ENCODE results near the gene NDUFV3. TPM values are rescaled to one million over a fixed set of nuclear protein-coding genes. Genes with fewer than 3 reads are reported as not detected.
"Not testable (repeated sequence)": the region's sequence is repeated elsewhere in the genome, so short reads cannot be mapped to it uniquely, and the experiment has no call there.

Gene NDUFV3
- total RNA-seq, 2 experiments from 2014 or later: 11.5 to 12.5 TPM

DNA sequence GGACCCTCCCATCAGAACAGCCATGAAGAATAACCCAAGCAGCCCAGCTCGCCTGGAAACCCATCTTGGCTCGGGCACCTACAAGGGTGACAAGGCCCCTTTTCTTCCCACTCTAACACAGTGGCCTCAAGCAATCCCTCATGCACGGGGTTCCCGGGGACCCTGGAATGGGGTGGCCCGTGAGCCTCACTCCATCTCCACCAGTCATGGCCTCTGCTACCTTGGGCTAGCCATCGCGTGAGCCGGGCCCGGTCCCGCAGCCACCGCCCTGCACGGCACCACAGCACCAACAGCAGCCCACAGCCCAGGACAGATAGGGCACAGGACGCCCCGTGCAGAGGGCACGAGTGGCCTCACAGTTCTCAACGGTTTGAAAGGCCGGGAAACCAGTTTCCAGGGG, 32.8 kb upstream of the NDUFV3 start:
- peaks cover 32% of the 10 kb centered on the region for H3K36me3 Mint-ChIP-seq (ENCODE audit: low read depth)
- CTCF ChIA-PET: no interaction called here
- no peak for DNase-seq
- no peak overlapping the region for H3K27ac Mint-ChIP-seq
- intact Hi-C loops (cut with micrococcal nuclease): no loop called here
- H3K27me3 Mint-ChIP-seq (ENCODE audit: low read depth): no peaks in the 10 kb centered on the region
- H3K4me1 Mint-ChIP-seq (ENCODE audit: low read depth): peaks cover 3% of the 10 kb centered on the region
- no peak overlapping the region for H3K4me3 Mint-ChIP-seq
- no peaks in the 10 kb centered on the region for H3K9me3 Mint-ChIP-seq

DNA sequence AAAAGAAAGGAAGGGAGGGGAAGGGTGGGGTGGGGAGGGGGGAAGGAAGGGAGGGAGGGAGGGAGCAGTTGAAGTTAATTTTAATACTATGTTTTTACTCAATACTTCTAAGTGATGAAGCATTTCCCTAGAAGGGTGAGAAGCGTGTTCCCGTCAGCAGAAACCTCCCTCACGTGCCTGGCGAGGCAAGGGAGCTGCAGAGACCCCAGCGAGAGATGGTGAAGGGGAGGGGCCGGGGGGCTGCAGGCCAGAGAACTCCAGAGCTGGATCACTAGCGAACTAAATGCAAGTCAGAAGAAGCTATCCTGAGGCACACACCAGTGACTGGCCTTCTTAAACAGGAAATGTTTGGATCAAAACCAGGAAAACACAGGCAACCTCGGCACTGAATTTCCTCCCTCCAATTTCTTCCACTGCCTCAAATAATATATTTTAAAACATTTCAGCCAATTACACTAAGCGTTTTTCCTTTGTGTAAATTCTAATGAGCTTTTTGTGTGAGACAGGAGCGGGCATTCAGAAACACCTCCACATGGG, 31.7 kb upstream of the NDUFV3 start:
- H3K27ac Mint-ChIP-seq: no peak overlapping the region
- no peaks in the 10 kb centered on the region for H3K27me3 Mint-ChIP-seq (ENCODE audit: low read depth)
- no peaks in the 10 kb centered on the region for H3K9me3 Mint-ChIP-seq
- intact Hi-C loops (cut with micrococcal nuclease): no loop called here
- H3K36me3 Mint-ChIP-seq (ENCODE audit: low read depth): peaks cover 33% of the 10 kb centered on the region
- CTCF ChIA-PET: no interaction called here
- peaks cover 8% of the 10 kb centered on the region for H3K4me1 Mint-ChIP-seq (ENCODE audit: low read depth)
- H3K4me3 Mint-ChIP-seq: no peak overlapping the region
- no peak for DNase-seq

DNA sequence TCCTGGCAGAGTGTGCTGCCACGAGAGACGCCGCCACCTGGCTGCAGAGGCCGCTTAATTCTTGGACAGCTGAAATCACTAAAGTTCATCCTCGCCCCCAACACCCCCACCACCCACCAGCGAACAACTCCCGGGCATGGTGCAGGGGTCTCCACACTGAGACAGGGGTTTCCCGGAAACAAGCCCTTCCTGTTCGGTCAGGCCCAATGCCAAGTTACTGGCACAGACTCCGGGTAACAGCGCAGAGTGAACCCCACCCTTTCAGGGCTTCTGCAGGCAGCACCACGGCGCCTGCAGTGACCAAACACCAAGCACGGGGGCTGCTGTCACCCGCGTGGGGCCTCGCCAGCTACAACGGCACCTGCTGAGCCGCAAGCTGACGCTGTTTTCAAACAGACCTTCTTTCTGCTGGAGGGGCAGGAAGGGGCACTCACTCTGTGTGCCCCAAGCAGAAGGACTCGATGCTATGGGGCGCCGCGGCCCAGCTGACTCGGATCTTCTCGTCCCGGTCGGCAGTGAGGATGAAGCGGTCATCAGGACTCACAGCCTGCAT, 31.2 kb upstream of the NDUFV3 start:
- H3K27me3 Mint-ChIP-seq (ENCODE audit: low read depth): no peaks in the 10 kb centered on the region
- DNase-seq: no peak
- no peak overlapping the region for H3K27ac Mint-ChIP-seq
- CTCF ChIA-PET: no interaction called here
- no peak overlapping the region for H3K4me3 Mint-ChIP-seq
- H3K36me3 Mint-ChIP-seq (ENCODE audit: low read depth): peaks cover 35% of the 10 kb centered on the region
- peaks cover 8% of the 10 kb centered on the region for H3K4me1 Mint-ChIP-seq (ENCODE audit: low read depth)
- intact Hi-C loops (cut with micrococcal nuclease): no loop called here
- no peaks in the 10 kb centered on the region for H3K9me3 Mint-ChIP-seq

DNA sequence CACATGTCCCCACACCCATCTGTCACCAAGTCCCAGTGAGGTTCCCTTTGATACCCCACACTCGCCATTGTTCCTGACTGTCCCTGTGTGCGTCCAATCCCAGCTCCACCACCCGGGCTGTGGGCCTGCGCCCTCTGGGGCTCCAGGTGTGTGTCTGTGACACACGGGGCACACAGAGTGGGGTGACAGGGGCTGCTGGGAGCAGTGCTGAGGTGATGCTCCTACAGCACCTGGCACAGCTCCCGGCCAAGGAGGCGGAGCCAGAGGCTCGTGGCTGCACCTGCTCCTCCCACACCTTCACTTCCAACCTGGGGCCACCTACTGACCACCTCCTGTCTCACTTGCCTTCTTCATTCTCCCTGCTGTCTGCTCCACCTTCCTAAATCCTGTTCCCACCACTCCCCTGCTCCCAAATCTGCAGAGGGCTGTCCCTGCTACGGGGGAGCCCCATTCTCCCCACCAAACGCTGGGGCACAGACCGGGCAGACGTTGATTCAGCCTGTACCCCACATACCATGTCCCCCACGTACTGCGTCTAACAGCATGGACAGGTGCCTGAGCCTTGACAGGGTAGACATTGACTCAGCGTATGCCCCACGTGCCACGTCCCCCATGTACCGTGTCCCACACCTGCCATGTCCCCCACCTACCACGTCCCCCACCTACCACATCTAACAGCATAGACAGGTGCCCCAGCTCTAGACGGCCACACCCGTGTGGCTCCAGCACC, 30.2 kb upstream of the NDUFV3 start:
- no peak overlapping the region for H3K4me3 Mint-ChIP-seq
- DNase-seq: no peak
- CTCF ChIA-PET: interaction anchor here (0.7 kb wide), 1 partner anchor 128 kb away, joined by 4 read pairs; no protein-coding TSS in a partner anchor
- H3K9me3 Mint-ChIP-seq: no peaks in the 10 kb centered on the region
- no peaks in the 10 kb centered on the region for H3K27me3 Mint-ChIP-seq (ENCODE audit: low read depth)
- H3K4me1 Mint-ChIP-seq (ENCODE audit: low read depth): peaks cover 11% of the 10 kb centered on the region
- H3K36me3 Mint-ChIP-seq (ENCODE audit: low read depth): peaks cover 33% of the 10 kb centered on the region
- intact Hi-C loops (cut with micrococcal nuclease): no loop called here
- H3K27ac Mint-ChIP-seq: no peak overlapping the region

DNA sequence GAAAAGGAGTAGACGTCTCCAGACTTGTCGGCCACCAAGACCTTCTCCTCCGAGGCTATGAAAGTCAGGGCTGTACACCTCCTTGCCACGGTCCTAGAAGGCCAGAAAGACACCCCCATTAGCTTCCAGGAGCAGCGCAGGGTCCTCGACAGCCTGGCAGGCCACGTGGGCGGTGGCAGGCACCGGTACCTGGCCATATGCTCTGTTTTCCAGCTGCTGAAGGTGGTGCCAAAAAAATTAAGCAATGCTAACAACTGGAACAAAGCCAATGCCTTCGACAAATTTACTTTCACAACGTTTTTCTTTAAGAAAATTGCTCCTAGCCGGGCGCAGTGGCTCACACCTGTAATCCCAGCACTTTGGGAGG, 29.6 kb upstream of the NDUFV3 start:
- CTCF ChIA-PET: no interaction called here
- no peaks in the 10 kb centered on the region for H3K27me3 Mint-ChIP-seq (ENCODE audit: low read depth)
- peaks cover 13% of the 10 kb centered on the region for H3K4me1 Mint-ChIP-seq (ENCODE audit: low read depth)
- no peak overlapping the region for H3K27ac Mint-ChIP-seq
- no peaks in the 10 kb centered on the region for H3K9me3 Mint-ChIP-seq
- intact Hi-C loops (cut with micrococcal nuclease): no loop called here
- no peak overlapping the region for H3K4me3 Mint-ChIP-seq
- peaks cover 37% of the 10 kb centered on the region for H3K36me3 Mint-ChIP-seq (ENCODE audit: low read depth)
- DNase-seq: no peak

DNA sequence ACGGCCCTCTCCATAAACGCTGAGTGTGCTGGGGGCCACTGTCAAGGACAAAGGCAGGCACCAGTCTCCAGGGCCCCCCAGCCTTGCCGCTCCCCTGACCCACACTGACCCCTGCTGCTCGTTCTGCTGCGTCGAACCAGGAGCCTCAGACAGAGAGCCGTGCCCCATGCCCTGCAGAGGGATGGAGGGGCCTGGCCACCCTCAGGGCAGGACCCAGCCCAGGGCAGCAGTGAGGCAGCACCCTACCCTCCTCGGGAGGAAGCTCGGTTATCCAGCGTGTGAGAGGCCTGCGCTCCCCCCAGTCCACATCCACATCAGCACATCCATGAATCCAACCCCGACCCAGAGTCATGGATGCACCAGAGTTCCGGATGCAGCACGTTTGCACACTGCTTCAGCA, 28.8 kb upstream of the NDUFV3 start:
- Mint-ChIP-seq H3K4me1 (ENCODE audit: low read depth) (peaks cover 13% of the 10 kb centered on the region), H3K27ac (no peak overlapping the region), H3K27me3 (ENCODE audit: low read depth) (no peaks in the 10 kb centered on the region), H3K4me3 (no peak overlapping the region), H3K36me3 (ENCODE audit: low read depth) (peaks cover 33% of the 10 kb centered on the region), H3K9me3 (no peaks in the 10 kb centered on the region)
- CTCF ChIA-PET: no interaction called here
- intact Hi-C loops (cut with micrococcal nuclease): no loop called here
- no peak for DNase-seq

DNA sequence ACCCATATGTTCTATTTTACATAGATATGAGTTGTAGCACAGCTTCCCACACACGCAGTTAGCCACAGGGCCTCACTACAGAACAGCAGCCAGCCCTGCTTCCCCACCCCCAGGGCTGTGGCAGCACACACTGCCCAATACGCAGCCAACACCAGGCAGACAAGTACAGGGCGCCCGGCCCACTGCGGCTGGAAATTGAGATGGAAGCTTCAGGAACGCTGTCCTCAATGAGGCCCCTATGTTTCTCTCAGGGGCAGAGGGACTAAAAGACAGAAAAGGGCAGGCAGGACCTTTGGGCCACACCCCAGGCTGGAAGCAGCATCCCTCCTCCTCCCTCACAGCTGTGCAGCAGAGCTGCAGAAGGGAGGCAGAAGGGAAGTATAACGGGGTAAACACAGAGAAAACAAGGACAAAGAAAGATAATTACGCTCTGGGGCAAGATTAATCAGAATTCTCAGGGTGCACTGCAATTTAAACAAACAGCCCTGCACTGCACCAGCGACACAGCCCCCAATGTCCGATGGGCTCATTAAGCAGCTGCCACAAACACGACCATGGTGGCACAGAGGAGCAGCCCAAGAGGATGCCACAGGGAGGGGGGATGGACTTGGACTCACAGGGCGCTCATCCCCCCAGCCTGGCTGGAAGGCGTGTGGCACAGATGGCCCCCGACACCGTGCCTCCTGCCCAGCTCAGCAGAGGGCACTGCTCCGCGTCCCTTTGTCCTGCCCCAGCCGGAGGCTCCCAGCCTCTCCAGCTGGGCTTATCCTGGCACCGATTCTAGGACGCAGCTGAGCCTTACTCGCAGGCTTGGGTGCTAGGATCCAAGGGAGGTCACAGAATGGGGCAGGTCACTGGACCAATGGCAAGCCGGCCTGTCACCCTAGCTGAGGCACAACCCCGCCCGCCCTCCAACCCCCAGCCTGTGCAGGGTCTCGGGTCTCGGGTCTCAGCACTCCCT, 28.0 kb upstream of the NDUFV3 start:
- Mint-ChIP-seq H3K4me1 (ENCODE audit: low read depth) (peaks cover 15% of the 10 kb centered on the region), H3K36me3 (ENCODE audit: low read depth) (peaks cover 37% of the 10 kb centered on the region)
- intact Hi-C loops (cut with micrococcal nuclease): no loop called here

DNA sequence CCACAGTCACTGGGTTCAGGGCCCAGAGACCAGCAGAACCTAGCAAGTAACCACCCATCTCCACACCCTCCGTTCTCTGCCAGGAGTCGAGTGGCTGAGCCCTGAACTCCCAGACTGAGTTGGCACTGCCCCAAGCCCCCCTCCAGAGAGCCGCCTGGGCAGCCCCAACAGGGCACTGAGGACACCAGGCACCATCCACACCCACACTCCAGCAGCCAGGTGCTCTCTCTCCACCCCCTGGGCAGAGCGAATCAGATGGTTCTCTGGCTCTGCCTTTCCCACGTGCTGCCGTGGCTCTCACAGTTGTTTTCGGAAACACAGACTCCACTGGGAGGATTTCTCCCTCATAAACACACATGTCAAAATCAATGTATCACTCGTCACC, 27.3 kb upstream of the NDUFV3 start:
- H3K36me3 Mint-ChIP-seq (ENCODE audit: low read depth): peaks cover 37% of the 10 kb centered on the region
- CTCF ChIA-PET: no interaction called here
- no peak for DNase-seq

More for the DNA sequence above, 28.0 kb upstream of the NDUFV3 start:
- H3K27ac Mint-ChIP-seq: no peak overlapping the region
- CTCF ChIA-PET: no interaction called here
- no peak overlapping the region for H3K4me3 Mint-ChIP-seq
- H3K9me3 Mint-ChIP-seq: no peaks in the 10 kb centered on the region
- no peak for DNase-seq
- no peaks in the 10 kb centered on the region for H3K27me3 Mint-ChIP-seq (ENCODE audit: low read depth)

DNA sequence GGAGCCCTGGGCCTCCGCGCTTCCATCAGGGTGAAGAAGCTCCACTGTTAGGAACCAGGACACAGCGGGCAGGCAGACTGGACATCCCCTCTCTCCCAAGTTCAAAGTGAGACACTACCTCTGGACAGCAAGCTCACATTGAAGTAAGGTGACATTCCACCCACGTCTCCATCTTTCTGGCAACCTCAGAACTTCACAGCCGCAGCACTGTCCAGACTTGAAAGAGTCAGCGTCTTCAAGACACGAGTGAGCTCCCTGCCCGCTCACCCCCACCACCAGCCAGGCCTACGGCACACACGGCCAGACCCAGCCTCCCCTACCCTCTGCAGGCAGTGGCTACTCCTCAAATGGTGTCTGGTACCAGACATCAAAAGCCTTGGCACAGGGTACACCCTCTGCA, 24.9 kb upstream of the NDUFV3 start:
- intact Hi-C loops (cut with micrococcal nuclease): no loop called here
- Mint-ChIP-seq H3K36me3 (ENCODE audit: low read depth) (peaks cover 45% of the 10 kb centered on the region), H3K9me3 (no peaks in the 10 kb centered on the region), H3K27me3 (ENCODE audit: low read depth) (no peaks in the 10 kb centered on the region), H3K27ac (no peak overlapping the region), H3K4me3 (no peak overlapping the region), H3K4me1 (ENCODE audit: low read depth) (peaks cover 15% of the 10 kb centered on the region)
- DNase-seq: no peak
- CTCF ChIA-PET: no interaction called here

More for the DNA sequence above, 27.3 kb upstream of the NDUFV3 start:
- Mint-ChIP-seq H3K9me3 (no peaks in the 10 kb centered on the region), H3K4me1 (ENCODE audit: low read depth) (peaks cover 16% of the 10 kb centered on the region), H3K27ac (no peak overlapping the region), H3K27me3 (ENCODE audit: low read depth) (no peaks in the 10 kb centered on the region), H3K4me3 (no peak overlapping the region)
- intact Hi-C loops (cut with micrococcal nuclease): no loop called here

DNA sequence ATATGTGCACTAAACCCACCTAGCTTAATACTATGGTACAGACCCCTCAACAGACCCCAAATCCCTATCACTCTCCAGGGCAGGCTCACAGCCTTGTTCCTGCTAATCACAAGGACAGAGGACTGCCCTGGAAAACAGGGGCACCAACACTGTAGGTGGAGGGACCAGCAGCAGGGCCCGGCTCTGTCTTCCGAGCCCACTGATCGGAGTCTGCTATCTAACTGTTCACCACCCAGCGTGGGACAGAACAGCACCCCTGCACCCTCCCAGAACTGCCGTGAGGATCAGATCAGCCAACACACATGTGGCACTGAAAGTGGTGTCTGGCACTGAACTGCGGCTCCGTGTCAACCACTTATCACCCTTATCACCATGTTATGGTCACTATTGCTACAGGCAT, 20.0 kb upstream of the NDUFV3 start:
- Mint-ChIP-seq H3K36me3 (ENCODE audit: low read depth) (peaks cover 46% of the 10 kb centered on the region), H3K27me3 (ENCODE audit: low read depth) (no peaks in the 10 kb centered on the region)
- intact Hi-C loops (cut with micrococcal nuclease): no loop called here

DNA sequence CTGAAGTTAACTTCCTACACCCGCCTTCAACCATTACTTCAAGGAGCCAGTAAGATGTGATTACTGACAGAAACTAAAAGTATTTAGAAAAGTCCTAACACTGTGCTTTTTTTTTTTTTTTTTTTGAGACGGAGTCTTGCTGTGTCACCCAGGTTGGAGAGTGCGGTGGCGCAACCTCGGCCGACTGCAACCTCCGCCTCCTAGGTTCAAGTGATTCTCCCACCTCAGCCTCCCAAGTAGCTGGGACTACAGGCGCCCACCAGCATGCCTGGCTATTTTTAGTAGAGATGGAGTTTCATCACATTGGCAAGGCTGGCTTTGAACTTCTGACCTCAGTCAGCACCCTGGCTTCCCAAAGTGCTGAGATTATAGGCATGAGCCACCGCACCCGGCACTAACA, 17.3 kb upstream of the NDUFV3 start:
- H3K4me3 Mint-ChIP-seq; intact Hi-C loops (cut with micrococcal nuclease); DNase-seq; CTCF ChIA-PET; H3K27ac Mint-ChIP-seq; H3K27me3 Mint-ChIP-seq (ENCODE audit: low read depth); H3K9me3 Mint-ChIP-seq: not testable (repeated sequence)
- Mint-ChIP-seq H3K36me3 (ENCODE audit: low read depth) (peaks cover 44% of the 10 kb centered on the region), H3K4me1 (ENCODE audit: low read depth) (peaks cover 21% of the 10 kb centered on the region)

More for the DNA sequence above, 20.0 kb upstream of the NDUFV3 start:
- Mint-ChIP-seq H3K9me3 (no peaks in the 10 kb centered on the region), H3K4me3 (no peak overlapping the region), H3K27ac (no peak overlapping the region), H3K4me1 (ENCODE audit: low read depth) (peaks cover 13% of the 10 kb centered on the region)
- CTCF ChIA-PET: no interaction called here
- DNase-seq: no peak

DNA sequence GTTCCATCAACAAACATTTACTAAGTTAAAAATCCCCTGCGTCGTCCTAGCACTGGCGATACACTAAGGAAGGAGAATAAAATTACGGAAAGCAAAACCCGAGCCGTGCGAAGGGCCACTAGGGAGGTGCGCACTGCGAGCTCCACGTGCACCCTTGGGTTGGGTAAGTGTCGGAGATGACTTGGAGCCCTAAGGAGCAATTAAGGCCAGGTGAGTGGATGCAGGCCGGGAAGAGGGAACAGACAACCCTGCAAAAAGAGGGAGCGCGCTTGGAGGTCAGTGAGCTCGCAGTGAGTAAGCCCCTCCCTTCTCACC, 14.5 kb upstream of the NDUFV3 start:
- Mint-ChIP-seq H3K4me1 (ENCODE audit: low read depth) (peaks cover 20% of the 10 kb centered on the region), H3K9me3 (no peaks in the 10 kb centered on the region), H3K36me3 (ENCODE audit: low read depth) (peaks cover 29% of the 10 kb centered on the region), H3K27ac (peak overlapping the region; percentile 88), H3K27me3 (ENCODE audit: low read depth) (no peaks in the 10 kb centered on the region), H3K4me3 (peak overlapping the region; percentile 97)
- intact Hi-C loops (cut with micrococcal nuclease): no loop called here
- CTCF ChIA-PET: no interaction called here
- no peak for DNase-seq
